Stomach smooth muscle (tissue), 2 donors: ENCODE measurements around the gene LTV1.
A peak's percentile ranks its signal among the peaks of the same experiment; 100 is the strongest.

Experiments
- H3K27ac ChIP-seq: one replicate; pipeline ENCODE4 v1.7.0; 2013; ENCODE audit warnings: mild to moderate bottlenecking, low read length, inconsistent platforms
- H3K27me3 ChIP-seq, 2 donors: one replicate each; pipeline ENCODE4 v1.7.0; 2013; ENCODE audit warnings: low read length in 2 of 2; ENCODE audit not compliant: insufficient read depth in 2 of 2, control insufficient read depth in 1 of 2
- H3K36me3 ChIP-seq, 2 donors: one replicate each; pipeline ENCODE4 v1.7.0; 2013; ENCODE audit warnings: low read length in 2 of 2; ENCODE audit not compliant: control insufficient read depth in 2 of 2, insufficient read depth in 2 of 2
- H3K4me1 ChIP-seq: one replicate; pipeline ENCODE4 v1.7.0; 2013; ENCODE audit warnings: low read length; ENCODE audit not compliant: control insufficient read depth, insufficient read depth
- H3K4me3 ChIP-seq, 2 donors: one replicate each; pipeline ENCODE4 v1.7.0; 2013; ENCODE audit warnings: low read length in 2 of 2
- H3K9ac ChIP-seq, 2 donors: one replicate each; pipeline ENCODE4 v1.7.0; 2013; ENCODE audit warnings: low read length in 2 of 2, mild to moderate bottlenecking in 1 of 2
- H3K9me3 ChIP-seq, 2 donors: one replicate each; pipeline ENCODE4 v1.7.0; 2013; ENCODE audit warnings: low read length in 2 of 2; ENCODE audit not compliant: control insufficient read depth in 2 of 2
- donor health status: healthy.
- donor health status: Pancreatic carcinoma.

Gene LTV1

DNA sequence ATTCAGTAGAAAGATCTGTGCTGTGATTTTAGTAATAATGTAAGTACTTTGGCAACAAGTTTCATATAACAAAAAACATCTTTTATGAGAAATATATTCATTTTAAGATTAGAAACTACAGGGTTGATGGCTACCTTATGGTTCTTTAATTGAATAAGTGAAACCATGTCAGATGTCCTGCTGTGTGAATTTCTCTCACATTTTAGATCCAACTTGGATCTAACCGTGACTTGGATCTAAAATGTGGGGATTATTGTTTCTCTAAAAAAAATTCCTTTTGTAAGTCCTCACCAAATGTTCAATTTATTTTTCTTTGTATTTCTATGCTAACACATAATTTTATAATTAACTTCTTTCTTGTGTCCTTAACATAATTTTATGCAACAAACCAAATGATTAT lies 51.5 kb downstream of the LTV1 start:
- no peaks in the 10 kb centered on the region for H3K27me3 ChIP-seq

DNA sequence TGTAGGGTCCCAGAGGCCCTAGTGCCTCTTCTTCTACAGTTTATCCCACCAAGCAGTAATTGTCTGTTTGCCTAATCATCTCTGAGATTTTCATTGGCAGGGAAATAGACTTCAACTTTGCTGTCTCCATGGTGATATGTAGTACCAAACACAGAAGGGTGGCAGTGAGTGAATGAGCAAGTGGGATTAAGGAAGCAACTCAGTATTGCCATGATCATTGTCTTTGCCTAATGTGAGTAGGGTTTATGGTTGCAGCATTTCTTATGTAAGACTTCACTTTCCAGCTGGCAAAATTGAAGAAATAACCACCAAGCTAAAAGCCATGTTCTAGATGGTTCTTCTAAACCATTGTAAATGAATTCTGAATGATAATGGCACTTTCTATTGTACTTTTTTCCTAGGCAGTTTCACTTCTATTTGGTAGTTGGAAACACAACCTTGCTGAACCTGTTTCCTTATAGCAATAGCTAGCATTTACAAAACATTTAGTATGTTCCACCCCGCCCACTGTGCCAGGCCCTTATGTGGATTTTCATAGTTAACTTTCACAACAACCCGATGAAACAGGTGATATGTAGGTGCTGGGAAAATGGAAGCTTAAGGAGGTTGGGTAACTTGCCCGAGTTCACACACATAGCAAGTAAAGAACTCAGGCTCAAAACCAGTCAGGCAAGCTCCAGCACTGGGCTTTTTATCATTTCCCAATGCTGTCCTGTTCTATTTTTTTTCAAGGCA lies 53.2 kb downstream of the LTV1 start:
- H3K9me3 ChIP-seq: no peaks in the 10 kb centered on the region
- H3K36me3 ChIP-seq: no peaks in the 10 kb centered on the region
- no peaks in the 10 kb centered on the region for H3K27me3 ChIP-seq
- no peak overlapping the region for H3K9ac ChIP-seq
- H3K4me1 ChIP-seq: no peaks in the 10 kb centered on the region
- no peak overlapping the region for H3K27ac ChIP-seq
- H3K4me3 ChIP-seq: no peak overlapping the region

More for the DNA sequence above, 51.5 kb downstream of the LTV1 start:
- H3K4me3 ChIP-seq: no peak overlapping the region
- H3K36me3 ChIP-seq: no peaks in the 10 kb centered on the region
- H3K9me3 ChIP-seq: no peaks in the 10 kb centered on the region
- H3K4me1 ChIP-seq: no peaks in the 10 kb centered on the region
- no peak overlapping the region for H3K27ac ChIP-seq
- H3K9ac ChIP-seq: no peak overlapping the region

DNA sequence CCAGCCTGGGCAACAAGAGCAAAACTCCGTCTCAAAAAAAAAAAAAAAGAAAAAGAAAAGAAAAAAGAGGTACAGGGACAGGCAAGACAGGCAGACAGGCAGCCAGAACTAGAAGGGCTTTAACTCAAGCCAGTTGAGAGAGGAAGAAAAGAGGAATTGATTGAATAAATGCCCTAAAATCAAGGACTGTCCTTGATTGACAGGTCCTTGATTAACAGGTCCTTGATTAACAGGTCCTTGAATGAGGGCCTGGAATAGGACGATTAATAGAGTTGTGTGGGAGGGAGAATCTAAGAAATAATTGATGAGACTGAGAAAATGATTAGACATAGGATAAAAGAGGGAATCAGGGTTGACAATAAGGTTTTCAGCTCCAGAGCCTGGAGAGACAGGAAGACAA lies 57.2 kb downstream of the LTV1 start:
- H3K9me3 ChIP-seq: no peaks in the 10 kb centered on the region
- no peak overlapping the region for H3K9ac ChIP-seq
- H3K27me3 ChIP-seq: no peaks in the 10 kb centered on the region
- no peaks in the 10 kb centered on the region for H3K36me3 ChIP-seq
- H3K4me1 ChIP-seq: peaks cover 16% of the 10 kb centered on the region
- no peak overlapping the region for H3K27ac ChIP-seq
- no peak overlapping the region for H3K4me3 ChIP-seq

DNA sequence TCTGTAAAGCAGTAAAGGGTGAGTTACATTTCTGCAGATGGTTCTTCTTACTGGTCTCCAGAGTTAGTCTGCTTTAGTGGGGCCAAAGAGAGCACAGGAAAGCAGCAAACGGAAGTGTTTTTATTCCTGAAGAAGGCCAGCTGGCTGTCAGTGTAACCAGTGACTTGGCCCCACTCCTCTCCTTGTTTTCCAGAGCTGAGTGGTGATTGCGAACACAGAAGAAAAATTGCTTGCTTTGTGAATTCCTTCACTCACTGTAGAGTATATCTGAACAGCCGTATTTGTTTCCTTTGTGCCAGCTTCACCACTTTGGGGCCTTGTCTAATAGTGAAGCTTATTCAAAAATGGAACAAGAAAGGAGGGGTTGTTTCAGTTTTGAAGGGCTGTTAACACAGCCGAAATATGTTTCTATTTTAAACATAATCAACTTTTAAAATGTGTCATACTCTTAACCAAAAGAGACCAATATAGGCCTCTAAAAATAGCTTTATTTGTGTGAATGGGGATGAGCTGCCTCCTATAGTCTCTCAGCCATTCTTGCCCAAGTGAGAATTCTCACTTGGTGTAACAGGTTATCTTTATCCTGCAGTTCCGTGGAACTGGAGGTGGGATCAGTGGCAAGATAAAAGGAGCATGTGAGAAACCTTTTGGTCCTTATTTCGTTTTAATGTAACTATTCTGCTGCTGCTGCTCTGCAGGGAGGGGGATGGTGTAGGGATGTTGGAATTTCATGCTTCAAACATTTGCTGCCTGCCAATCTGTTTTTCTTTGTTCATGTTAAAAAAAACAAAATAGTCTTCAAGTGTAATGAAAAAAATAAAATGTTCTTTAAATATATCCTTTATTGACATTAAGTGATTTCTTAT lies 59.0 kb downstream of the LTV1 start:
- Histone ChIP-seq H3K4me1 (peaks cover 16% of the 10 kb centered on the region), H3K27me3 (no peaks in the 10 kb centered on the region), H3K27ac (peak overlapping the region; percentile 70), H3K4me3 (peak overlapping the region in 1 of 2 donors; percentile 44), H3K36me3 (no peaks in the 10 kb centered on the region), H3K9me3 (no peaks in the 10 kb centered on the region), H3K9ac (peak overlapping the region in 1 of 2 donors; percentile 47)

DNA sequence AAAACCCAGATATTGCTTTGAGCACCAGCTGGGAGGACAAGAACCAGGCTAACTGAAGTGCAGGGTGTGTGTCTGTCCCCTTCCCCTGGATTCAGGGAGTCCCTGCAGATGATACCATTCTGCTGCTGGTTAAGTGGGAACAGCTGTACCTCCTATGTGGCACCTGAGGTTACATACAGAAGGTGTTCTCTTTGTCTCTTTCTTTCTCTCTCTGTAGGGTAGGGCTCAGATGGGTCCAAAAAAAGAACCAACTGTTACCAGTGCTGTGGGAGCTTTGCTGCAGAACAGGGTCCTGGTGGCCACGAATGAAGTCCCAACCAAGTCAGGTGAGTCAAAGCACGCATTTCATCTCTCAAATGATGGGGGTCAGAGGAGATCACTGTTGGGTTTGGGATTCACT lies 59.7 kb downstream of the LTV1 start:
- no peaks in the 10 kb centered on the region for H3K9me3 ChIP-seq
- H3K27ac ChIP-seq: peak overlapping the region; percentile 37
- peaks cover 16% of the 10 kb centered on the region for H3K4me1 ChIP-seq
- H3K9ac ChIP-seq: no peak overlapping the region
- no peak overlapping the region for H3K4me3 ChIP-seq
- no peaks in the 10 kb centered on the region for H3K27me3 ChIP-seq
- H3K36me3 ChIP-seq: no peaks in the 10 kb centered on the region

DNA sequence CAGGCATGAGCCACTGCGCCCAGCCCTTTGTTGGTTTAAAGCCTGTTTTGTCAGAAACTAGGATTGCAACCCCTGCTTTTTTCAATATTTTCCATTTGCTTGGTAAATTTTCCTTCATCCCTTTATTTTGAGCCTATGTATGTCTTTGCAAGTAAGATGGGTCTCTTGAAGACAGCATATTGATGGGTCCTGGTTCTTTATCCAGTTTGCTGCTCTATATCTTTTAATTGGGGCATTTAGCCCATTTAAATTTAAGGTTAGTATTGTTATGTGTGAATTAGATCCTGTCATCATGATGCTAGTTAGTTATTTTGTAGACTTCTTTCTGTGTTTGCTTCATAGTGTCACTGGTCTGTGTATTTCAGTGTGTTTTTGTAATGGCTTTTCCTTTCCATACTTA lies 67.9 kb downstream of the LTV1 start:
- H3K9ac ChIP-seq: no peak overlapping the region
- H3K36me3 ChIP-seq: no peaks in the 10 kb centered on the region
- H3K27me3 ChIP-seq: no peaks in the 10 kb centered on the region
- H3K4me3 ChIP-seq: no peak overlapping the region
- H3K4me1 ChIP-seq: no peaks in the 10 kb centered on the region
- no peak overlapping the region for H3K27ac ChIP-seq
- no peaks in the 10 kb centered on the region for H3K9me3 ChIP-seq

DNA sequence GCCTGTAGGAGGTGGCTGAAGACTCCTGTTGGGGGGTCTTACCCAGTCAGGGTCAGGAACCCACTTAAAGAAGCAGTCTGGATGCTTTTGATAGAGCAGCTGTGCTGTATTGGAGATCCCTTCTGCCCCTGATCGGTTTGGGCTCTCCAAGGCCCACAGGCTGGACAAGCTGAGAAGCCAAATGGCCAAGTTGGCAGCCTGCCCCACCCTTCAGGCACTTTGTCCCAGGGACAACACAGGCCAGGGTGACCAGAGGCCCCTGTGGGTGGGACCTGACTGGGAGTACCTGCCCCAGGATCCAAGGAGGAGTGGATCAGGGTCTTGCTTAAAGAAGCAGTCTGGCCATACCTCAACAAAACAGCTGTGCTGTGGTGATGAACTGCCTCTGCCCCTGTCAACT lies 69.5 kb downstream of the LTV1 start:
- H3K27ac ChIP-seq: no peak overlapping the region
- H3K9ac ChIP-seq: no peak overlapping the region
- H3K36me3 ChIP-seq: no peaks in the 10 kb centered on the region

More for the DNA sequence above, 69.5 kb downstream of the LTV1 start:
- Histone ChIP-seq H3K9me3 (no peaks in the 10 kb centered on the region), H3K4me3 (no peak overlapping the region), H3K27me3 (no peaks in the 10 kb centered on the region), H3K4me1 (no peaks in the 10 kb centered on the region)
